SK-N-SH (cell line): ENCODE measurements around the gene UBE2K. TPM values are rescaled to one million over a fixed set of nuclear protein-coding genes. Genes with fewer than 3 reads are reported as not detected.

Experiments
- CTCF ChIA-PET: fragments of 300-600, 350-600 bp; formaldehyde crosslinking; extraction: SDS; loops from one replicate; lab custom pipeline; 2021; lab: Yijun Ruan, JAX
- POLR2A ChIA-PET: fragments of 350-600 bp; sonication (Branson Sonifier 250); formaldehyde crosslinking; extraction: SDS; loops from one replicate; lab custom pipeline; 2020; ENCODE audit warnings: antibody characterized with exemption, inconsistent platforms; lab: Yijun Ruan, JAX
- DNase-seq: peaks from one replicate; pipeline ENCODE4 v3.0.0; 2012
- H2AFZ ChIP-seq: fragments of 200-600 bp; sonication (generic); 2 replicates; pipeline ENCODE4 v1.8.1; 2016; ENCODE audit warnings: antibody characterized with exemption, mild to moderate bottlenecking, low read depth
- H3F3A ChIP-seq: fragments of 200-600 bp; sonication (generic); replicated peaks from 2 replicates; pipeline ENCODE3; 2016; ENCODE audit warnings: antibody characterized with exemption, mild to moderate bottlenecking; ENCODE audit not compliant: insufficient read depth
- H3K27ac ChIP-seq, 2 experiments: fragments of 200-500 bp in 1 of 2; fragments of 200-600 bp in 1 of 2; sonication (Bioruptor generic) in 1 of 2; sonication (generic), shearing (Covaris generic) in 1 of 2; 2 replicates each; pipeline versions ENCODE4 v1.5.1 to v1.6.1; 2014 to 2016; ENCODE audit warnings: low read depth in 2 of 2, inconsistent platforms in 1 of 2, low read length in 1 of 2, mild to moderate bottlenecking in 1 of 2, mixed read lengths in 1 of 2
- H3K27me3 ChIP-seq: fragments of 200-600 bp; sonication (generic), shearing (Covaris generic); 2 replicates; pipeline ENCODE4 v1.6.1; 2016; ENCODE audit warnings: mixed run types; ENCODE audit not compliant: insufficient read depth
- H3K36me3 ChIP-seq, 2 experiments: fragments of 200-500 bp in 1 of 2; fragments of 200-600 bp in 1 of 2; sonication (Bioruptor generic) in 1 of 2; sonication (generic) in 1 of 2; replicated peaks in 1 of 2; 2 replicates each; pipeline versions ENCODE3 to v1.5.1; 2014 to 2016; ENCODE audit warnings: low read length in 1 of 2, mild to moderate bottlenecking in 1 of 2; ENCODE audit not compliant: insufficient read depth in 2 of 2, control insufficient read depth in 1 of 2
- H3K4me1 ChIP-seq, 2 experiments: fragments of 200-500 bp in 1 of 2; fragments of 200-600 bp in 1 of 2; sonication (Bioruptor generic) in 1 of 2; sonication (generic), shearing (Covaris generic) in 1 of 2; 2 replicates each; pipeline versions ENCODE4 v1.5.1 to v1.6.1; 2014 to 2016; ENCODE audit warnings: low read depth in 1 of 2, low read length in 1 of 2, mixed run types in 1 of 2; ENCODE audit not compliant: insufficient read depth in 2 of 2, control insufficient read depth in 1 of 2
- H3K4me2 ChIP-seq: fragments of 200-600 bp; sonication (generic), shearing (Covaris generic); 2 replicates; pipeline ENCODE4 v1.6.1; 2017; ENCODE audit warnings: mixed run types
- H3K4me3 ChIP-seq, 2 experiments: fragments of 200-500 bp in 1 of 2; fragments of 200-600 bp in 1 of 2; sonication (Bioruptor generic) in 1 of 2; sonication (generic), shearing (Covaris generic) in 1 of 2; 2 replicates each; pipeline versions ENCODE4 v1.5.1 to v1.8.1; 2014 to 2016; ENCODE audit warnings: low read depth in 2 of 2, inconsistent platforms in 1 of 2, low read length in 1 of 2, mild to moderate bottlenecking in 1 of 2, mixed read lengths in 1 of 2, moderate library complexity in 1 of 2
- H3K79me2 ChIP-seq: fragments of 200-600 bp; sonication (generic); 2 replicates; pipeline ENCODE4 v1.8.1; 2017; ENCODE audit warnings: mild to moderate bottlenecking; ENCODE audit not compliant: insufficient read depth
- H3K9ac ChIP-seq: fragments of 200-600 bp; sonication (generic); 2 replicates; pipeline ENCODE4 v1.6.1; 2017; ENCODE audit warnings: mixed run types
- H3K9me2 ChIP-seq: fragments of 200-600 bp; sonication (generic); 2 replicates; pipeline ENCODE4 v1.6.1; 2017; ENCODE audit warnings: mixed run types
- H3K9me3 ChIP-seq: fragments of 200-600 bp; sonication (generic); 2 replicates; pipeline ENCODE4 v1.6.1; 2017; ENCODE audit warnings: mixed run types, mild to moderate bottlenecking, moderate library complexity
- H4K20me1 ChIP-seq: fragments of 200-600 bp; sonication (generic); 2 replicates; pipeline ENCODE4 v1.6.1; 2017; ENCODE audit warnings: mild to moderate bottlenecking, mixed run types; ENCODE audit not compliant: insufficient read depth
- EZH2phosphoT487 ChIP-seq: fragments of 200-600 bp; sonication (generic); IDR thresholded peaks from 2 replicates; pipeline ENCODE4 v1.6.1; 2017; ENCODE audit warnings: low read depth, mixed run types, mild to moderate bottlenecking, antibody characterized with exemption, moderate library complexity, borderline replicate concordance
- FOXJ3 ChIP-seq: sonication (generic); formaldehyde crosslinking; IDR thresholded peaks from 2 replicates; pipeline ENCODE4 v1.5.1; 2020; ENCODE audit warnings: mild to moderate bottlenecking, missing genetic modification reagents
- GABPA ChIP-seq: IDR thresholded peaks from 2 replicates; pipeline ENCODE4 v1.4.0; 2012; ENCODE audit warnings: low read depth, mild to moderate bottlenecking
- GATA2 ChIP-seq: sonication (generic); formaldehyde crosslinking; IDR thresholded peaks from 2 replicates; pipeline ENCODE4 v1.5.0; 2020; ENCODE audit warnings: mild to moderate bottlenecking, missing genetic modification reagents
- NRF1 ChIP-seq: IDR thresholded peaks from 2 replicates; pipeline ENCODE4 v1.6.1; 2012; ENCODE audit warnings: low read depth, mild to moderate bottlenecking, low read length
- RCOR1 ChIP-seq: fragments of 150-350 bp; IDR thresholded peaks from 2 replicates; pipeline ENCODE4 v1.6.1; 2017; ENCODE audit warnings: antibody characterized with exemption, low read length
- RXRA ChIP-seq: IDR thresholded peaks from 2 replicates; pipeline ENCODE4 v1.4.0; 2012; ENCODE audit warnings: low read depth, mild to moderate bottlenecking, borderline replicate concordance
- SMC3 ChIP-seq: IDR thresholded peaks from 2 replicates; pipeline ENCODE4 v1.6.1; 2012; ENCODE audit warnings: low read depth, low read length, improper control_type of control experiment
- TCF12 ChIP-seq: IDR thresholded peaks from 2 replicates; pipeline ENCODE4 v1.4.0; 2012
- WGBS: methylation state at CpG from one replicate; pipeline ENCODE4 v1.1.6; 2017; ENCODE audit warnings: low lambda C conversion rate; 5-methylcytosine and 5-hydroxymethylcytosine counted together
- polyA plus RNA-seq, 3 experiments: library from polyadenylated mRNA; depleted of rRNA; stranded (reverse); fragments of >200 nt; gene quantifications; 2 replicates each; pipeline ENCODE4 v1.2.3, GENCODE V29; 2012

The UBE2K gene
- polyA plus RNA-seq, 1 of the 3 experiments (the other 2 are of a cell fraction), result 102 TPM

DNA sequence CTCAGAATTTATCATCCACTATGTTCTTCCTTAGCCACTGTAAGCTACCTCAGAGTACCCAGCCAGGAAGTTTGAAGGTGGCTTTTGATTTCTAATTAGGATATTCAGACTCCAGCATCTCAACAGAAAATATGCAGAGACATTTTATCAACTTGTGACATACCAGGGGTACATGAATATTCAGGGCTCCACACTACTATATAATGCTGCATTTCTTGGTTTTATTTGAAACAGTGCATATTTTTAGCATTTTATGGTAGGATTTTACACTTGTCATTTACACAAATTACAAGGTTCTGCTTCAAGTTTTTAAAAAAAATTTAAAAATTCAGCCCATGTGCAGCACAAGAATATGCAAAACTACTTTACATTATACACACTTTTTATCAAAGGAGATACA lies 124.7 kb downstream of the UBE2K start:
- peaks cover 0 to 18% of the 10 kb centered on the region in 2 experiments; a peak in 1 of 4 replicates for H3K4me1 ChIP-seq
- H3K4me3 ChIP-seq, result no peak overlapping the region
- peak overlapping the region in 1 of 2 experiments; percentile 2; a peak in 1 of 4 replicates for H3K27ac ChIP-seq
- POLR2A ChIA-PET, result no interaction called here
- DNase-seq, result no peak
- H3K9me2 ChIP-seq, result no peaks in the 10 kb centered on the region
- H3F3A ChIP-seq, result peaks cover 11% of the 10 kb centered on the region
- peaks cover 8 to 32% of the 10 kb centered on the region in 2 experiments for H3K36me3 ChIP-seq
- no peak overlapping the region for H3K4me2 ChIP-seq
- H3K9ac ChIP-seq, result no peak overlapping the region
- no peaks in the 10 kb centered on the region for H3K27me3 ChIP-seq
- H2AFZ ChIP-seq, result no peak overlapping the region
- CTCF ChIA-PET, result no interaction called here
- H4K20me1 ChIP-seq, result peaks cover 9% of the 10 kb centered on the region; the same call in 1 of the 2 replicates
- no peaks in the 10 kb centered on the region for H3K9me3 ChIP-seq
- H3K79me2 ChIP-seq, result peaks cover 3% of the 10 kb centered on the region; the same call in 1 of the 2 replicates
- TF ChIP-seq NRF1 (no peak), SMC3 (no peak), RCOR1 (no peak)

DNA sequence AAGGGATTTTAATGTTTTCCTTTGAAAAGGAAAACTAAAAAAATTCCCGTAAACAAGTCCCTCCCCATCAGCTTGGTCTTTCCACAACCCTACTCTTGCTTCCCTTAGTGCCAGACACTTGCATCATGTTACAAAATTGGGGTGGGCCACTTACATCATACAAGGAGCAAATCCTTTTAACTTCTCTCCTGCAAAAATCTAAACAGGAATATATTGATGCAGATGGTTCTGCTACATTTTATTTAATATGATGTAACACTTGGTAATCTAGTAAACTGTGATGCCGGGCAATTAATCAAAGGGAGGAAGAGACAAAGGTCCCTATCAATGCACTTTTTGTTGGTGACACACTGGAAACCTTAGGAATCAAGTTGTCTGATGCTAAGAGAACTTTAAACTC lies 125.3 kb downstream of the UBE2K start:
- H3K9ac ChIP-seq, result no peak overlapping the region
- peaks cover 11% of the 10 kb centered on the region for H3F3A ChIP-seq
- TF ChIP-seq EZH2phosphoT487 (no peak), GABPA (no peak)
- TF ChIP-seq, all 33 proteins: peak for 0
- peak overlapping the region in 1 of 2 experiments; percentile 2; a peak in 1 of 4 replicates for H3K27ac ChIP-seq
- H3K27me3 ChIP-seq, result no peaks in the 10 kb centered on the region
- no peak overlapping the region for H3K4me3 ChIP-seq
- CTCF ChIA-PET, result no interaction called here
- DNase-seq, result no peak
- peaks cover 8 to 32% of the 10 kb centered on the region in 2 experiments for H3K36me3 ChIP-seq
- no peaks in the 10 kb centered on the region for H3K9me3 ChIP-seq
- WGBS, result 93% methylated on average over 2 of the region's 2 CpGs
- H3K9me2 ChIP-seq, result no peaks in the 10 kb centered on the region
- POLR2A ChIA-PET, result no interaction called here
- peaks cover 9% of the 10 kb centered on the region; the same call in 1 of the 2 replicates for H4K20me1 ChIP-seq
- peaks cover 7% of the 10 kb centered on the region for H3K79me2 ChIP-seq
- no peak overlapping the region for H3K4me2 ChIP-seq
- peaks cover 0 to 18% of the 10 kb centered on the region in 2 experiments; a peak in 1 of 4 replicates for H3K4me1 ChIP-seq
- H2AFZ ChIP-seq, result no peak overlapping the region

DNA sequence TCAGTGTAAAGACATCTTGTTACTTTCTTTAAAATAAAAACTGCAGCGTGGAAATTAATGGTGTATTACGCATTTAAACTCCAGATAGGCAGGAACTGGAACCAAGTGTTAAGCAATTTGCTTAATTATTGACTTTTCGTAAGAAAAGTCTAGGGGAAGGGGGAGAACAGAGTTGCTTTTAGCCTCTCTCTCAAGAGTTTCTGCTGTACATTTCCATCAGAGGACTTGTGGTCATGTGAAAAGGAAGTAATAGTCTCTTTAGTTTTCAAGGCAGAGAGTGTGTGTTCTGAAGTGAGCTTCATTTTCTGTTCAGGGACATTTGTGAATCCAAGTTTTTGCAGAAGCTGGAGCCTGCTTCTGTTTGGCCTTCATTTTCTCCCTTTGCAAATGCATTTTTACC lies 127.2 kb downstream of the UBE2K start:
- H3K4me1 ChIP-seq, result peaks cover 0 to 18% of the 10 kb centered on the region in 2 experiments; a peak in 1 of 4 replicates
- DNase-seq, result no peak
- no peak overlapping the region for H3K9ac ChIP-seq
- CTCF ChIA-PET, result no interaction called here
- peaks cover 9% of the 10 kb centered on the region; the same call in 1 of the 2 replicates for H4K20me1 ChIP-seq
- 84% methylated on average over 3 of the region's 3 CpGs for WGBS
- H3K36me3 ChIP-seq, result peaks cover 10 to 46% of the 10 kb centered on the region in 2 experiments
- no peak overlapping the region for H2AFZ ChIP-seq
- peaks cover 11% of the 10 kb centered on the region for H3F3A ChIP-seq
- H3K27ac ChIP-seq, result peak overlapping the region in 1 of 2 experiments; percentile 63; a peak in 2 of 4 replicates
- TF ChIP-seq GATA2 (CRISPR knock-in tag), result no peak
- TF ChIP-seq TCF12, result no peak
- TF ChIP-seq RXRA, result no peak
- TF ChIP-seq FOXJ3 (CRISPR knock-in tag), result no peak
- TF ChIP-seq, all 33 proteins: peak for 0
- no peak overlapping the region for H3K4me2 ChIP-seq
- POLR2A ChIA-PET, result no interaction called here
- no peaks in the 10 kb centered on the region for H3K9me3 ChIP-seq
- no peaks in the 10 kb centered on the region for H3K27me3 ChIP-seq
- no peaks in the 10 kb centered on the region for H3K9me2 ChIP-seq
- H3K79me2 ChIP-seq, result peaks cover 8% of the 10 kb centered on the region
- no peak overlapping the region for H3K4me3 ChIP-seq
